Esophagus muscularis mucosa (tissue), 4 donors: ENCODE results near the gene ZMIZ1. TPM values are rescaled to one million over a fixed set of nuclear protein-coding genes. Genes with fewer than 3 reads are reported as not detected.

Experiments used
- DNase-seq: peaks from one replicate; pipeline ENCODE4 v3.0.0-alpha.2; 2017; ENCODE audit errors: extremely low spot score
- H3K27ac ChIP-seq, 4 donors: fragments of 200-600 bp; sonication (generic); replicated peaks in 1 of 4; 1 replicate in 3 of 4; 2 replicates in 1 of 4; pipeline ENCODE4 v1.5.1; 2016 to 2019; ENCODE audit warnings: mild to moderate bottlenecking in 1 of 4
- H3K27me3 ChIP-seq, 4 donors: fragments of 200-600 bp; sonication (generic); one replicate each; pipeline versions ENCODE4 v1.5.1 to v1.6.0; 2016 to 2019
- H3K36me3 ChIP-seq, 4 donors: fragments of 200-600 bp; sonication (generic); one replicate each; pipeline ENCODE4 v1.5.1; 2016 to 2019
- H3K4me1 ChIP-seq, 4 donors: fragments of 200-600 bp; sonication (generic); one replicate each; pipeline ENCODE4 v1.5.1; 2016 to 2019
- H3K4me3 ChIP-seq, 4 donors: fragments of 200-600 bp; sonication (generic); 1 replicate in 2 of 4; 2 replicates in 2 of 4; pipeline ENCODE4 v1.5.1; 2016 to 2019; ENCODE audit warnings: mild to moderate bottlenecking in 4 of 4, moderate library complexity in 1 of 4
- H3K9me3 ChIP-seq, 4 donors: fragments of 200-600 bp; sonication (generic); 1 replicate in 3 of 4; 2 replicates in 1 of 4; pipeline ENCODE4 v1.5.1; 2016 to 2019
- EP300 ChIP-seq: sonication (generic); formaldehyde crosslinking; IDR thresholded peaks from one replicate; pipeline ENCODE4 v1.6.1; 2017; ENCODE audit warnings: antibody characterized with exemption
- POLR2A ChIP-seq: fragments of 450-650 bp; IDR thresholded peaks from one replicate; pipeline ENCODE4 v1.6.1; 2017; ENCODE audit warnings: antibody characterized with exemption, moderate library complexity, mild to moderate bottlenecking, low read depth
- POLR2AphosphoS5 ChIP-seq, 2 donors: sonication (generic); formaldehyde crosslinking; IDR thresholded peaks; one replicate each; pipeline ENCODE4 v1.6.1; 2017; ENCODE audit warnings: antibody characterized with exemption in 2 of 2
- WGBS: methylation state at CpG from one replicate; pipeline ENCODE4 v1.1.5; 2018; 5-methylcytosine and 5-hydroxymethylcytosine counted together
- intact Hi-C: fragments of 100-400 bp; cut with DNase I; formaldehyde crosslinking; loops from one replicate; pipeline ENCODE4 v1.15.1; 2023
- total RNA-seq, 4 donors: library from RNA; depleted of rRNA; stranded (reverse); fragments of >200 nt; gene quantifications; one replicate each; pipeline versions ENCODE4 v1.1.0 to v1.2.1, GENCODE V29; 2016
- TF ChIP-seq, protein P1 (sequence below), 3 experiments: fragments of 200-600 bp in 2 of 3; fragments of 450-650 bp in 1 of 3; sonication (generic) in 2 of 3; IDR thresholded peaks; one replicate each; pipeline ENCODE4 v1.5.1; 2017 to 2019; ENCODE audit warnings: antibody characterized with exemption in 3 of 3, mild to moderate bottlenecking in 2 of 3, moderate library complexity in 1 of 3

Gene ZMIZ1
- total RNA-seq, 4 donors from 2014 or later = 48.7 to 87.2 (median 66.0) TPM

DNA sequence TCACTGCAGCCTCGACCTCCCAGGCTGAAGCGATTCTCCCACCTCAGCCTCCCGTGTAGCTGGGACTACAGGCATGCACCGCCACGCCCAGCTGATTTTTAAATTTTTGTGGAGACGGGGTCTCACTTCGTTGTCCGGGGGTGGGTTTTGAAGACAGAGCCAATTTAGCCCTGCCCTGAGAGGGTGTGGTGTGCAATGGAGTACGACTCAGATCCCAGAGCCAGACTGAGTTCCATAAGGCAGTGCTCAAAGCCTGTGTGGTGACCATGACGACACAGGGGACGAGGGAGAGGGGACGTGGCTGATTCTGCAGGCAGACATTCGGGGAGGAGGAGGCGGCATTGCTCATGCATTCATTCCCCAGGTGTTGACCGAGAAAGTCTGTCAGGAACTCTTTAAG is 72.1 kb downstream of the ZMIZ1 start:
- Histone ChIP-seq H3K4me1 (peaks cover 99 to 100% (median 100%) of the 10 kb centered on the region in 4 donors), H3K36me3 (peaks cover 0 to 44% (median 32%) of the 10 kb centered on the region in 4 donors), H3K9me3 (no peaks in the 10 kb centered on the region), H3K27me3 (no peaks in the 10 kb centered on the region), H3K27ac (peak overlapping the region; percentile 0 to 90 (median 84)), H3K4me3 (no peak overlapping the region)
- no peak for DNase-seq
- TF ChIP-seq EP300 (no peak), POLR2A (no peak), POLR2AphosphoS5 (IDR thresholded peaks at IDR 0.05) (no peak)
- intact Hi-C loops = no loop called here
- WGBS = 81% methylated on average over 15 of the region's 15 CpGs

DNA sequence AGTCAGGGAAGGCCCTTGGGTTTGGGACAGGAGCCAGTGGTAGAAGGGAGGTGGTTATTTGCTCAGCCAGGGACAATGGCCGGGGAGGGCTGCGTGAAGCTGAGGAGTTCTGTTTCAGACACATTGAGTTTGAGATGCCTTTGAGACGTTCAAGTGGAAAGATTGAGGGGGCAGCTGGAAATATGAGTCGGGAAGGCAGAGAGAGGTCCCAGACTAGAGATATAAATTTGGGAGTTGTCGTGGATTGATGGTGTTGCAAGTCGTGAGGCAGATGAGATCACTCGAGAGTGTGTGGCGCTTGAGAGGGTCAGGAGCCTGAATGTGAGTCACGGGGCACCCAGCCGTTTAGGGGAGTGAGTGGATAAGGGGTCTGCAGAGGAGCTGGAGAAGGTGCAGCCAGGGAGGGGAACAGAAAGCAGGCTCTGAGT is 73.3 kb downstream of the ZMIZ1 start:
- intact Hi-C loops = no loop called here
- H3K27ac ChIP-seq = peak overlapping the region; percentile 56 to 90 (median 84)
- H3K4me1 ChIP-seq = peaks cover 99 to 100% (median 100%) of the 10 kb centered on the region in 4 donors
- H3K27me3 ChIP-seq = no peaks in the 10 kb centered on the region
- TF ChIP-seq POLR2AphosphoS5 (IDR thresholded peaks at IDR 0.05) (peak in 1 of 2 donors; percentile 36), EP300 (no peak)
- 41% methylated on average over 10 of the region's 10 CpGs for WGBS
- DNase-seq = no peak
- no peak overlapping the region for H3K4me3 ChIP-seq
- peaks cover 0 to 44% (median 32%) of the 10 kb centered on the region in 4 donors for H3K36me3 ChIP-seq
- H3K9me3 ChIP-seq = no peaks in the 10 kb centered on the region

DNA sequence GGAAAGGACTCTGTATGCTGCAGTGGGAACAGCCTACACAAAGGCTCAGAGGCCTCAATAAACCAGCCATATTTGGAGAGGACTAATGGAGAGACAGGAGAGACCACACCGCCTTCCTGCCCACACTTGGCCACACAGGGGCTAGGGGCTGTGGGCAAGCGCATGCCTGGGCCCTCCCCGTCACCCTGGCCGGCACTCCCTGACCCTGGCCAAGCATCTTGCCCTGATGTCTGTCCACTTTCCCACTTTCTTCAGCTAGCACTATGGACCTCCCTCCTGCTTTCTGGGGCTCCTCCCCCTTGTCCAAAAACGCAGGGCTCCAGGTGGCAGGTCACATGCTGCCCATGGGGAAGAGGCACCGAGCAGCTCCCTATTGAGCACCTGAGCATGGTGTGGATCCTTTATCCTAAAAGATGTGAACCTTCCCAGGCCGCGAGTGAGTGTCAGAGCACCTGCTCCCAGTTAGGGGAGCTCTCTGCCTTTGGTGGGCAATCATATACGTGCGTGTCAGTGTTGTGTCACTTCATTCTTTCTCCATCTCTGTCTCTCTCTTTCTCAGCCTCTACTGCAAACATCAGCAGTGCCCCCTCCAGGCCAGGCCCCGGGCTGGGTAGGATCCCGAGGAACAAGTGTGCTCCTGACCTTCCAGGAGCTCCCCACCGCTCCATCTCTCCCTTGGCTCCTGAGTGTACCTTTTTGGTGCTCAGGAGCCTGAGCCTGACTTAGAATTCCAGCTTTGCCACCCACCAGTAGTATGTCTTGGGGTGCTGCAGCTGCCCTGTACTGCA is 74.0 kb downstream of the ZMIZ1 start:
- no peaks in the 10 kb centered on the region for H3K27me3 ChIP-seq
- WGBS = 74% methylated on average over 12 of the region's 13 CpGs
- intact Hi-C loops = no loop called here
- TF ChIP-seq EP300 (no peak), POLR2A (no peak), POLR2AphosphoS5 (IDR thresholded peaks at IDR 0.05) (no peak)
- TF ChIP-seq, protein P1, sequence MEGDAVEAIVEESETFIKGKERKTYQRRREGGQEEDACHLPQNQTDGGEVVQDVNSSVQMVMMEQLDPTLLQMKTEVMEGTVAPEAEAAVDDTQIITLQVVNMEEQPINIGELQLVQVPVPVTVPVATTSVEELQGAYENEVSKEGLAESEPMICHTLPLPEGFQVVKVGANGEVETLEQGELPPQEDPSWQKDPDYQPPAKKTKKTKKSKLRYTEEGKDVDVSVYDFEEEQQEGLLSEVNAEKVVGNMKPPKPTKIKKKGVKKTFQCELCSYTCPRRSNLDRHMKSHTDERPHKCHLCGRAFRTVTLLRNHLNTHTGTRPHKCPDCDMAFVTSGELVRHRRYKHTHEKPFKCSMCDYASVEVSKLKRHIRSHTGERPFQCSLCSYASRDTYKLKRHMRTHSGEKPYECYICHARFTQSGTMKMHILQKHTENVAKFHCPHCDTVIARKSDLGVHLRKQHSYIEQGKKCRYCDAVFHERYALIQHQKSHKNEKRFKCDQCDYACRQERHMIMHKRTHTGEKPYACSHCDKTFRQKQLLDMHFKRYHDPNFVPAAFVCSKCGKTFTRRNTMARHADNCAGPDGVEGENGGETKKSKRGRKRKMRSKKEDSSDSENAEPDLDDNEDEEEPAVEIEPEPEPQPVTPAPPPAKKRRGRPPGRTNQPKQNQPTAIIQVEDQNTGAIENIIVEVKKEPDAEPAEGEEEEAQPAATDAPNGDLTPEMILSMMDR (IDR thresholded peaks at IDR 0.05) = no peak
- H3K36me3 ChIP-seq = peaks cover 0 to 46% (median 32%) of the 10 kb centered on the region in 4 donors
- peaks cover 99 to 100% (median 100%) of the 10 kb centered on the region in 4 donors for H3K4me1 ChIP-seq
- H3K4me3 ChIP-seq = no peak overlapping the region
- peak overlapping the region; percentile 56 to 90 (median 84) for H3K27ac ChIP-seq
- DNase-seq = no peak
- no peaks in the 10 kb centered on the region for H3K9me3 ChIP-seq

DNA sequence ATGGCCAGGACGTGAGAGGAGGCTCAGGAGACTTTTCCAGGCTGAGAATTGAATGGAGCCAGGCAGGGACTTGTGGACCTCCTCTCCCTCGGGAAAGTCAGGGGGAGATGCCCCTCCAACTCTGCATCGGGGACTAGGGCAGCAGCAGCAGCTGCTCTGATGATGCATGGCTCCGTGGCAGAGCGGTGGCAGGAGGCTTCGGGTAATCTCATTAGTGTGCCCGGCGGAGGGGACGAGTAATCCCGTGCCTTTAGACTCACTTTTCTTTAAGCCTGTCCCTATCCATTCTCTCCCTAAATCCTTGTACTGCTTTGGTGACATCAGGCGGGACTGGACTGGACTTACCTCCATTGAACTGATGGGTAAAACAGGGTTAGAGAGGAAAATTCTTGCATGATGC is 75.1 kb downstream of the ZMIZ1 start:
- intact Hi-C loops = no loop called here
- no peak for DNase-seq
- H3K4me1 ChIP-seq = peaks cover 99 to 100% (median 100%) of the 10 kb centered on the region in 4 donors
- WGBS = 82% methylated on average over 11 of the region's 11 CpGs
- H3K9me3 ChIP-seq = no peaks in the 10 kb centered on the region
- no peak for TF ChIP-seq EP300
- H3K36me3 ChIP-seq = peaks cover 0 to 47% (median 32%) of the 10 kb centered on the region in 4 donors
- no peaks in the 10 kb centered on the region for H3K27me3 ChIP-seq
- no peak overlapping the region for H3K4me3 ChIP-seq
- H3K27ac ChIP-seq = peak overlapping the region; percentile 83 to 90 (median 87)

DNA sequence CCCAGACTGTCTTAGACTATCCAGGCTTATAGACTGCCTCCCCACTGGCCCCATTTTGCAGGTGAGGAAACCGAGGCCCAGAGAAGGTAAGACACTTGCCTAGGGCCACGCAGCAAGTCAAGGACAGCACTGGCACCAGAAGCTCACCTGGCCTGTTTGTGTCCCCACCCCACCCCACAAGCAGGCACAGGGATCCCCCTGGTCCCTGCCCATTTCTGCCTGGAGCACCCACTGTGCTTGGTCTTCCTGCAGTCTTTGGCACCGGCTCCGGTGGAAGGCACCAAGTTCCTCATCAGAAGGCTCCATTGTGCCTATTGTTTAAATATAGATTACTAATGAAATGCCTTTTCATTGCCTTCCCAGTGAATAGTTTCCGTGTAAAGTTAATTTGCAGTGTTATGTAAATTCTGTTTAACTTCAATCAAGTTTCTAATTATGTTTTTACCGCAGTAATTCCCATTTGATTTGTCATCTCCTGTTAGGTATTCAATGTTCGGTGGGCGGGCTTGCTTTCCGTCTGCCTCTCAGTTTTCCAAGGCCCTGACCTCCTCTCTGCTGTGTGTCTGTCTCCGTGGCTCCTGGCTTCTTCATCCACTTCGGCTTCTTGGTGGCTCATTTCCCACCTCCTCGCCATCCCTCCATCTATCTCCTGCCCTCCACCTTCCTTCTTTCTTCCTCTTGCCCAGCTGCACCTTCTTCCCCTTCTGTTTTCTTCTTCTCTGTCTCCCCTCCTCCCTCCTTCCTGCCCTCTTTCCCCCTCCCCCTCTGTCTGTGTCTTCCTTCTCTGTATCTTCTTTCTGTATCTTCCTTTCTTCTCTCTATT is 75.8 kb downstream of the ZMIZ1 start:
- no peaks in the 10 kb centered on the region for H3K9me3 ChIP-seq
- TF ChIP-seq POLR2AphosphoS5 (IDR thresholded peaks at IDR 0.05) (no peak), EP300 (no peak), POLR2A (no peak)
- TF ChIP-seq, protein P1 (IDR thresholded peaks at IDR 0.05) = no peak
- 65% methylated on average over 12 of the region's 12 CpGs for WGBS
- H3K27ac ChIP-seq = peak overlapping the region; percentile 85 to 90 (median 88)
- intact Hi-C loops = loop anchor here (5.0 kb wide), 1 partner anchor 72 kb away; no protein-coding TSS in a partner anchor
- no peak for DNase-seq
- no peaks in the 10 kb centered on the region for H3K27me3 ChIP-seq
- no peak overlapping the region for H3K4me3 ChIP-seq
- H3K36me3 ChIP-seq = peaks cover 0 to 46% (median 31%) of the 10 kb centered on the region in 4 donors
- H3K4me1 ChIP-seq = peaks cover 99 to 100% (median 100%) of the 10 kb centered on the region in 4 donors

DNA sequence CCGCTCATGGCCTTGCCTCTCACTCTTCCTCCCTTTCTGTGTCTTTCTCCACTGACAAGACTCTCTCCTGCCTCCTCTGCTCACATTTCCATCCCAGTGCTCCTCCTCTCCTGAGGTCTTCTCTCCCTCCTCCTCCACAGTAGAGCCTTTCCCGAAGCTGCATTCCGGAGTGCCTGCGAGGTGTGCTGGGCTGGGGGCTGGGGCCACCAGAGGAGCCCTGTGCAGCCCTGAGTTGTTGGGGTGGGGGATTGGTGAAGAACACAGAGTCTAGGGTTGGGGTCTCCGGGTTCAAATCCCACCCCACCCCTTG is 76.4 kb downstream of the ZMIZ1 start:
- H3K36me3 ChIP-seq = peaks cover 0 to 40% (median 26%) of the 10 kb centered on the region in 4 donors
- DNase-seq = no peak
- H3K9me3 ChIP-seq = no peaks in the 10 kb centered on the region
- H3K27me3 ChIP-seq = no peaks in the 10 kb centered on the region
- WGBS = 73% methylated on average over 4 of the region's 5 CpGs
- TF ChIP-seq POLR2A (no peak), POLR2AphosphoS5 (IDR thresholded peaks at IDR 0.05) (no peak), EP300 (no peak)
- TF ChIP-seq, protein P1 (IDR thresholded peaks at IDR 0.05) = no peak
- H3K4me1 ChIP-seq = peaks cover 99 to 100% (median 100%) of the 10 kb centered on the region in 4 donors
- H3K27ac ChIP-seq = peak overlapping the region; percentile 85 to 90 (median 88)
- intact Hi-C loops = loop anchor here (5.0 kb wide), 1 partner anchor 73 kb away; no protein-coding TSS in a partner anchor
- no peak overlapping the region for H3K4me3 ChIP-seq
